Keratinocyte (primary cell): Measurements from ENCODE around the gene QTRT2. TPM values are rescaled to one million over a fixed set of nuclear protein-coding genes. Genes with fewer than 3 reads are reported as not detected.

Experiments used
- DNase-seq: peaks from one replicate; pipeline ENCODE4 v3.0.0-alpha.2; 2011; ENCODE audit warnings: low read depth, missing footprints, low spot score
- FAIRE-seq: peaks from 2 replicates; lab custom pipeline; 2011; peaks lifted over from hg19 to GRCh38; lab: Jason Lieb, UNC
- H2AFZ ChIP-seq: 2 replicates; pipeline ENCODE4 v1.6.0; 2012; ENCODE audit warnings: low read length, control low read depth, inconsistent platforms; ENCODE audit not compliant: control insufficient read depth
- H3K27ac ChIP-seq: 2 replicates; pipeline ENCODE4 v1.5.1; 2011; ENCODE audit warnings: low read length; ENCODE audit not compliant: control insufficient read depth, insufficient read depth
- H3K27me3 ChIP-seq: 3 replicates; pipeline ENCODE4 v1.6.0; 2011; ENCODE audit warnings: low read length; ENCODE audit not compliant: control insufficient read depth, insufficient read depth; ENCODE audit errors: extremely low read depth
- H3K36me3 ChIP-seq, 2 experiments: 2 replicates in 1 of 2; 3 replicates in 1 of 2; pipeline ENCODE4 v1.5.1; 2011; ENCODE audit warnings: low read length in 2 of 2, mild to moderate bottlenecking in 1 of 2; ENCODE audit not compliant: control insufficient read depth in 2 of 2, insufficient read depth in 2 of 2; ENCODE audit errors: extremely low read depth in 1 of 2
- H3K4me1 ChIP-seq: 3 replicates; pipeline ENCODE4 v1.5.1; 2011; ENCODE audit warnings: low read length; ENCODE audit not compliant: control insufficient read depth, insufficient read depth; ENCODE audit errors: extremely low read depth
- H3K4me2 ChIP-seq: 3 replicates; pipeline ENCODE4 v1.6.0; 2011; ENCODE audit warnings: low read depth, low read length; ENCODE audit not compliant: control insufficient read depth, insufficient read depth; ENCODE audit errors: extremely low read depth
- H3K4me3 ChIP-seq, 3 experiments: fragments of 200-600 bp in 1 of 3; sonication (generic) in 1 of 3; 2 replicates in 2 of 3; 3 replicates in 1 of 3; pipeline ENCODE4 v1.5.1; 2011 to 2016; ENCODE audit warnings: low read length in 3 of 3, mild to moderate bottlenecking in 3 of 3, control low read depth in 2 of 3, inconsistent platforms in 1 of 3, low read depth in 1 of 3, mixed read lengths in 1 of 3, mixed run types in 1 of 3, moderate library complexity in 1 of 3; ENCODE audit not compliant: control insufficient read depth in 2 of 3, insufficient read depth in 2 of 3; ENCODE audit errors: extremely low read depth in 1 of 3
- H3K79me2 ChIP-seq: 2 replicates; pipeline ENCODE4 v1.6.0; 2012; ENCODE audit warnings: low read length; ENCODE audit not compliant: control insufficient read depth, insufficient read depth
- H3K9ac ChIP-seq: 3 replicates; pipeline ENCODE4 v1.6.0; 2011; ENCODE audit warnings: low read length; ENCODE audit not compliant: control insufficient read depth, insufficient read depth; ENCODE audit errors: extremely low read depth
- H3K9me1 ChIP-seq: 3 replicates; pipeline ENCODE4 v1.6.0; 2011; ENCODE audit warnings: low read length; ENCODE audit not compliant: control insufficient read depth, insufficient read depth; ENCODE audit errors: extremely low read depth
- H3K9me3 ChIP-seq: 2 replicates; pipeline ENCODE4 v1.5.1; 2012; ENCODE audit warnings: low read depth, low read length; ENCODE audit not compliant: control insufficient read depth
- H4K20me1 ChIP-seq: 3 replicates; pipeline ENCODE4 v1.6.0; 2011; ENCODE audit warnings: low read length; ENCODE audit not compliant: control insufficient read depth, insufficient read depth; ENCODE audit errors: extremely low read depth
- EZH2 ChIP-seq: IDR thresholded peaks from one replicate; pipeline ENCODE4 v1.6.1; 2012; ENCODE audit warnings: inconsistent platforms, mild to moderate bottlenecking, low read length, moderate library complexity
- dilution Hi-C: fragments of 300-500 bp; cut with MboI; formaldehyde crosslinking; loops from one replicate; pipeline ENCODE4 v1.7.0; 2020; ENCODE audit warnings: low sequenced_read_pairs; ENCODE audit not compliant: extremely low pct_ligation_motif_present
- polyA plus RNA-seq, 5 experiments: library from polyadenylated mRNA; depleted of rRNA in 3 of 5; stranded (reverse) in 3 of 5; stranded (forward) in 1 of 5; unstranded in 1 of 5; fragments of >200 nt; gene quantifications; 1 replicate in 1 of 5; 2 replicates in 3 of 5; 3 replicates in 1 of 5; pipeline versions ENCODE4 v1.2.1 to v1.2.3, GENCODE V29; 2011 to 2012; ENCODE audit warnings: missing spikeins in 2 of 5, low read depth in 1 of 5, low replicate concordance in 1 of 5
- TF ChIP-seq, protein P1 (sequence below), 3 experiments: IDR thresholded peaks in 1 of 3; conservative IDR thresholded peaks in 1 of 3; optimal IDR thresholded peaks in 1 of 3; 2 replicates in 2 of 3; 3 replicates in 1 of 3; pipeline versions ENCODE3 to v1.5.1; 2011; ENCODE audit warnings: low read length in 3 of 3, mild to moderate bottlenecking in 3 of 3, moderate library complexity in 2 of 3, control low read depth in 1 of 3, inconsistent platforms in 1 of 3; ENCODE audit not compliant: insufficient read depth in 2 of 3; ENCODE audit errors: extremely low read depth in 1 of 3

Gene QTRT2
- polyA plus RNA-seq, 1 donor (not counting 4 experiments of a cell fraction or from before 2014, with no cell fraction given) = 18.3 TPM

DNA sequence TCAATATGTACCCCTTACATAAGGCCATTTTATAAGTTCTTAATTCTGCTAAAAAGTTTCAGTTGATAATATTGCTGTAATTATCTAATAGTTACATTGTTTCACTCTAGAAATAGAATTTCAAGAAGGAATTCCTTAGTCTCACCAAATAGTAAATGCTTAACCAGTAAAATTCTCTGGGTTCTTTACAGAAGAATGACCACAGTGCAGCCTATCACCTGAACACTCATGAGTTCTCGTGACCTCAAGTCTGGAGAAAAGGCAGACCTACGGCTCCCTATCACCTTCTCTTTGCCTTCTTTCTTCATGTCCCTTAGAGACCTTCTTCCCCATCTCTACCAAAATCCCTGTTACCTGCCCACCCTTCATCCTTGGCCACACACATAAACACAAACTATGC is 31.1 kb upstream of the QTRT2 start:
- Histone ChIP-seq H3K9me3 (no peaks in the 10 kb centered on the region), H3K4me1 (no peaks in the 10 kb centered on the region), H3K79me2 (no peaks in the 10 kb centered on the region), H3K9me1 (no peaks in the 10 kb centered on the region), H3K27me3 (no peaks in the 10 kb centered on the region), H3K36me3 (no peaks in the 10 kb centered on the region), H2AFZ (no peak overlapping the region), H3K4me2 (no peak overlapping the region), H3K4me3 (no peak overlapping the region), H3K9ac (no peak overlapping the region), H3K27ac (no peak overlapping the region), H4K20me1 (no peaks in the 10 kb centered on the region)
- dilution Hi-C loops = no loop called here
- no peak for DNase-seq
- FAIRE-seq = no peak
- TF ChIP-seq EZH2 = no peak
- TF ChIP-seq, protein P1, sequence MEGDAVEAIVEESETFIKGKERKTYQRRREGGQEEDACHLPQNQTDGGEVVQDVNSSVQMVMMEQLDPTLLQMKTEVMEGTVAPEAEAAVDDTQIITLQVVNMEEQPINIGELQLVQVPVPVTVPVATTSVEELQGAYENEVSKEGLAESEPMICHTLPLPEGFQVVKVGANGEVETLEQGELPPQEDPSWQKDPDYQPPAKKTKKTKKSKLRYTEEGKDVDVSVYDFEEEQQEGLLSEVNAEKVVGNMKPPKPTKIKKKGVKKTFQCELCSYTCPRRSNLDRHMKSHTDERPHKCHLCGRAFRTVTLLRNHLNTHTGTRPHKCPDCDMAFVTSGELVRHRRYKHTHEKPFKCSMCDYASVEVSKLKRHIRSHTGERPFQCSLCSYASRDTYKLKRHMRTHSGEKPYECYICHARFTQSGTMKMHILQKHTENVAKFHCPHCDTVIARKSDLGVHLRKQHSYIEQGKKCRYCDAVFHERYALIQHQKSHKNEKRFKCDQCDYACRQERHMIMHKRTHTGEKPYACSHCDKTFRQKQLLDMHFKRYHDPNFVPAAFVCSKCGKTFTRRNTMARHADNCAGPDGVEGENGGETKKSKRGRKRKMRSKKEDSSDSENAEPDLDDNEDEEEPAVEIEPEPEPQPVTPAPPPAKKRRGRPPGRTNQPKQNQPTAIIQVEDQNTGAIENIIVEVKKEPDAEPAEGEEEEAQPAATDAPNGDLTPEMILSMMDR (optimal IDR thresholded peaks at IDR 0.05 in 1 of 3, IDR thresholded peaks at IDR 0.05 in 1 of 3, conservative IDR thresholded peaks at IDR 0.05 in 1 of 3; ENCODE audit: extremely low read depth in 1 of 3, insufficient read depth in 2 of 3, low read length in 3 of 3) = no peak

DNA sequence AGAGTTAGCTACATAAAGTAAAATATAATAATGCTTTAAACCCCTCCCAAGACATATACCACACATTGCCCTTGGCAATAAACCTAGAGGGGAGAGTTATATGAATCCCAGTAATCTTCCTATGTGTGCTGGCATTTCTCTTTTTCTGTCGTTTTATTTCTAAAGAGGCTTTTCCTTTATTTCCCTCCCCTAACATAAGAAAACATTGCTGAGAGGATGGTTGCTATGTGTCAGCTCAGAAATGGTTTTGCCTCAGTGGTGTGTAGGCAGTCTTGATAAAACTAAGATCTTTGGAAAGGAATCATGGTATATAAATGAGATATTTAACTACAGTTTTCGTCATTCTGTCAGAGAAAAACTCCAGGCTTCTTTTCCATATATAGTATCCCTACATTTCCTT is 30.2 kb upstream of the QTRT2 start:
- TF ChIP-seq, protein P1 (optimal IDR thresholded peaks at IDR 0.05 in 1 of 3, IDR thresholded peaks at IDR 0.05 in 1 of 3, conservative IDR thresholded peaks at IDR 0.05 in 1 of 3; ENCODE audit: extremely low read depth in 1 of 3, insufficient read depth in 2 of 3, low read length in 3 of 3) = no peak
- TF ChIP-seq EZH2 = no peak
- H3K9ac ChIP-seq = no peak overlapping the region
- H3K79me2 ChIP-seq = no peaks in the 10 kb centered on the region
- H3K36me3 ChIP-seq = no peaks in the 10 kb centered on the region
- no peak overlapping the region for H3K27ac ChIP-seq
- no peaks in the 10 kb centered on the region for H3K4me1 ChIP-seq
- H3K9me3 ChIP-seq = no peaks in the 10 kb centered on the region
- FAIRE-seq (no peak), DNase-seq (no peak)
- no peak overlapping the region for H2AFZ ChIP-seq
- dilution Hi-C loops = no loop called here
- no peak overlapping the region for H3K4me2 ChIP-seq
- no peaks in the 10 kb centered on the region for H3K9me1 ChIP-seq
- H3K4me3 ChIP-seq = no peak overlapping the region
- H3K27me3 ChIP-seq = no peaks in the 10 kb centered on the region
- no peaks in the 10 kb centered on the region for H4K20me1 ChIP-seq
